ENCODE results near the gene PIP5K1A.
"Not testable (repeated sequence)": the region's sequence is repeated elsewhere in the genome, so short reads cannot be mapped to it uniquely, and the experiment has no call there.

Gene PIP5K1A

GRCh38 chr1:151192047-151192446 is 6.3 kb upstream of the PIP5K1A start:
- no peak for DNase-seq (ENCODE audit: low read depth in 2 of 2, low spot score in 1 of 2)

- no peak for DNase-seq (ENCODE audit: low read depth in 2 of 2, low spot score in 1 of 2)
Measured at GRCh38 chr1:151193304-151193703, 5.0 kb upstream of the PIP5K1A start.

- DNase-seq (ENCODE audit: low read depth in 2 of 2, low spot score in 1 of 2): no peak
Measured at GRCh38 chr1:151193856-151194255, 4.5 kb upstream of the PIP5K1A start.

- not testable (repeated sequence) for DNase-seq (ENCODE audit: low read depth in 2 of 2, low spot score in 1 of 2)
Measured at GRCh38 chr1:151194894-151195594, 3.3 kb upstream of the PIP5K1A start.

- no peak for DNase-seq (ENCODE audit: low read depth in 2 of 2, low spot score in 1 of 2)
Measured at GRCh38 chr1:151196292-151196800, 2.0 kb upstream of the PIP5K1A start.

- DNase-seq (ENCODE audit: low read depth in 2 of 2, low spot score in 1 of 2): no peak
Measured at GRCh38 chr1:151197863-151198253, 494 bp upstream of the PIP5K1A start.

GRCh38 chr1:151199873-151200581 is 1.7 kb downstream of the PIP5K1A start:
- DNase-seq (ENCODE audit: low read depth in 2 of 2, low spot score in 1 of 2): no peak

- not testable (repeated sequence) for DNase-seq (ENCODE audit: low read depth in 2 of 2, low spot score in 1 of 2)
Measured at GRCh38 chr1:151205381-151205965, 7.1 kb downstream of the PIP5K1A start.

GRCh38 chr1:151210830-151211229 is 12.5 kb downstream of the PIP5K1A start:
- DNase-seq (ENCODE audit: low read depth in 2 of 2, low spot score in 1 of 2): no peak

GRCh38 chr1:151211972-151212705 is 13.8 kb downstream of the PIP5K1A start:
- DNase-seq (ENCODE audit: low read depth in 2 of 2, low spot score in 1 of 2): no peak

GRCh38 chr1:151213560-151213959 is 15.2 kb downstream of the PIP5K1A start:
- DNase-seq (ENCODE audit: low read depth in 2 of 2, low spot score in 1 of 2): no peak

- DNase-seq (ENCODE audit: low read depth in 2 of 2, low spot score in 1 of 2): no peak
Measured at GRCh38 chr1:151221616-151222015, 23.3 kb downstream of the PIP5K1A start.

GRCh38 chr1:151222130-151222529 is 23.8 kb downstream of the PIP5K1A start:
- DNase-seq (ENCODE audit: low read depth in 2 of 2, low spot score in 1 of 2): no peak

GRCh38 chr1:151235235-151235634 is 36.9 kb downstream of the PIP5K1A start:
- DNase-seq (ENCODE audit: low read depth in 2 of 2, low spot score in 1 of 2): no peak

GRCh38 chr1:151237678-151238466 is 39.5 kb downstream of the PIP5K1A start:
- no peak for DNase-seq (ENCODE audit: low read depth in 2 of 2, low spot score in 1 of 2)

GRCh38 chr1:151238467-151238739 is 40.1 kb downstream of the PIP5K1A start:
- DNase-seq (ENCODE audit: low read depth in 2 of 2, low spot score in 1 of 2): no peak

- no peak for DNase-seq (ENCODE audit: low read depth in 2 of 2, low spot score in 1 of 2)
Measured at GRCh38 chr1:151242442-151242841, 44.1 kb downstream of the PIP5K1A start.

- no peak for DNase-seq (ENCODE audit: low read depth in 2 of 2, low spot score in 1 of 2)
Measured at GRCh38 chr1:151243683-151244216, 45.4 kb downstream of the PIP5K1A start.

GRCh38 chr1:151246786-151247185 is 48.4 kb downstream of the PIP5K1A start:
- DNase-seq (ENCODE audit: low read depth in 2 of 2, low spot score in 1 of 2): no peak

GRCh38 chr1:151251656-151252470 is 53.5 kb downstream of the PIP5K1A start:
- DNase-seq (ENCODE audit: low read depth in 2 of 2, low spot score in 1 of 2): peak; percentile 28 to 34
